Epithelial cell of alveolus of lung (primary cell): ENCODE results near the gene WDR83. TPM values are rescaled to one million over a fixed set of nuclear protein-coding genes. Genes with fewer than 3 reads are reported as not detected.

Experiments used
- total RNA-seq: library from RNA; depleted of rRNA; stranded (reverse); fragments of >200 nt; gene quantifications from 2 replicates; pipeline ENCODE4 v1.2.1, GENCODE V29; 2015

Gene WDR83, protein sequence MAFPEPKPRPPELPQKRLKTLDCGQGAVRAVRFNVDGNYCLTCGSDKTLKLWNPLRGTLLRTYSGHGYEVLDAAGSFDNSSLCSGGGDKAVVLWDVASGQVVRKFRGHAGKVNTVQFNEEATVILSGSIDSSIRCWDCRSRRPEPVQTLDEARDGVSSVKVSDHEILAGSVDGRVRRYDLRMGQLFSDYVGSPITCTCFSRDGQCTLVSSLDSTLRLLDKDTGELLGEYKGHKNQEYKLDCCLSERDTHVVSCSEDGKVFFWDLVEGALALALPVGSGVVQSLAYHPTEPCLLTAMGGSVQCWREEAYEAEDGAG
- total RNA-seq: 8.0 and 12.1 TPM in 2 replicates

DNA sequence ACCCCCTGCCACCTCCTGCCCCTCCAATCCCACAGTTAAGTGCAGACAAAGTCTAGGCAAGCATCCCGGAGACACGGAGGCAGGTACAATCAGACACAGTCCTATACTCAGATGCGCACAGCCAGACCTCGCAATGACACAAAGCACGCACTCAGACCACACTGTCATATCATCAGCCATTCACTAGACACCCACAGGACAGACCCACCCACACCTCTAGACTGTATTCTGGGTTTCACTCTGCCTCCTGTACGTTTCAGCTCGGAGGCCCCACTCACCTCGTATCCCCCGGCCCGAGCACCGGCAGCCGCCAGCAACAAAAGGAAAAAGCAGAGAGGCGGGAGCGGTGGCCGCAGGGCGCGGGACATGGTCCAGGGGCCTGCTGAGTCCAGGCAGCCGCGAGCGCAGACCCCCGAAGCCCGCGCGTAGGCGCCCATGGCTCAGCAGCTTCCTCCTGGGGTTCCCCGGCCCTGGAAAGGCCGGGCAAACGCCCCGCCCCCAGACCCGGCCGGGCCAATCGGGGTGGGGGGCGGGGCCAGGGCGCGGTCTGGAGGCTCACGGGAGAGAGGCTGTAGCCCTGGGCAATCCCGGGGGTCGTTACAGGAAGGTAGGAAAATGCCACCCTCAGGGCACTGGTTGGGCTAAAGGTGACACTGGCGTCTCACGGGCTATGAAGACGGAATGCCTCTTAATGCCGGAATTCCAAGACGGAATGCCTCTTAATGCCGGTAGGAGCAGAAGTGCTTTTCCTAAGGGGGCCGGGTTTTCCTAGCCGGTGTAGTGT, at the start of gene WDR83, which contains the start of gene MAN2B1:
TSS of gene WDR83 (plus strand) at position 543 of the 784 bp plus-strand sequence. CDS start 2,984 bp downstream, outside the sequence.
TSS of gene MAN2B1 (minus strand) at position 478 of the 784 bp plus-strand sequence. CDS start at position 437, 41 bp downstream.

DNA sequence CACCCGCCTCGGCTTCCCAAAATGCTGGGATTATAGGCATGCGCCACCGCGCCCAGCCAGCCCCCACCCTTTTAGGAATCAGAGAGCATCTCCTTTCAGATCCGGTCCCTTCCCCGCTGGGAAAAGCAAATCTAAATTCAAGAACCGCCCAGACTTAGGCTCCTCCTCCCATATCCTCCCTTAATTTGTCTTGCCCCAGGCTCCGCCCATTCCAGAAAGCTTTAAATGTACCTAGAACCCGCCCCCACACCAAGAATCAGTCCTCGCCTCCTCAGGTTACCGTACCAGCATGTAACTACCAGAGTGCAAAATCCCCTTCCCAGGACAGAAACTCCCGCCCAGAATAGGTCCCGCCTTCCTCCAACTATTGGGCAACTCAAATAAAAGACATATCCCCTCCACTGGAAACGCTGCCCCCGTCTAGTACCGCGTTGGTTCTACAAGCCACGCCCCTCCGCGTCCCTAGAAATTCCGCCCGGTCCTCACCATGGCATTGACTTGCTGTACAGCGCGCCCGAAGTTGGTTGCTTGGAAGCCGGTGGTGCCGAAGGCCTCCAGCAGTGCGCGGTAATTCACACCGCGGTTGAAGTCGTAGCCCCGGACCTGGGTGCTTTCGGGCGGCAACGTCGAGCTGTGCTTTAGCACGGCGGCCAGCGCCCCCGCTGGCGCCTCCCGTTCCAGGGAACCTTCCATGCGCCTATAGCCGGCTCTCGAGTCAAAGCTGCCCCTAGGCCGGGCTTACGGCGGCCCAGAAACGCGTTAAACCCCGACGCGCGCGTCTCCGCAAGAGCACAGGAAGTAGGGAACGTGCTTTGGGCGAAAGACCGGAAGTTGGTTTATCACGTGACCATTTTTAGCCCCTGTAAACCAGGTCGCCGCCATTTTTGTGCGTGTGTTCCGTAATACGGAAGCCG, 14.7 kb downstream of the WDR83 start, which contains the start of gene DHPS:
TSS of gene DHPS (minus strand) at position 807 of the 914 bp plus-strand sequence. CDS start at position 693, 114 bp downstream.

DNA sequence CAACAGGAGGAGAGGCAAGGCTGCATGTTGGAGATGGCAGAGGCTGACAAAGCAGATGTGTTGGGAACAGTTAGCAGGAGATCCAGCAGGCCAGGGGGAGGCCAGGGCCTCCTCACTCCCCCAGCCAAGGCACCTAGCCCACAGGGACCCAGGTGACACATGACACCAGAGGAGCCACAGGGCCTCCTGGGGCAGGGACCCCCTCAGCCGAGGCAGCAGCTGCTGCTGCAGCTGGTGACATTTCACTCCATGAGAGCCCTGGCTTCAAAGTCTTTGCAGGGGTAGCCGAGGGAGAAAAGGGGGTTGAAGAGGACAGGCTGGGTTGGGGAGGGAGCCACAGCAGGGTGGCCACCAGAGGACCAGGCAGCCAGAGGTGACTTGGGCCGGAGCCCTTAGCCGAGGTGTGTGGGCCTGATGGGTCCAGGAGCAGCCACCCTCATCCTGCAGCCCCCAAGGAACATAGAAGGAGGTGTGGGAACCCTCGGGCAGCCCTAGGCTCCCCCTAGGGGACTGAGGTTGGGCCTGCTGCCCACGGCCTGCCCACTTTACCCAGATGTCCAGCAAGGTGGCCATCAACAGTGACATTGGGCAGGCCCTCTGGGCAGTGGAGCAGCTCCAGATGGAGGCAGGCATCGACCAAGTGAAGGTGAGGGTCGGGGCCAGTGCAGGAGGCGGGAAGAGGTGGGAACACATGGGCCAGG, 21.0 kb downstream of the WDR83 start, which contains the start of gene GNG14:
TSS of gene GNG14 (plus strand) at position 503 of the 701 bp plus-strand sequence. CDS start at position 554, 51 bp downstream.

DNA sequence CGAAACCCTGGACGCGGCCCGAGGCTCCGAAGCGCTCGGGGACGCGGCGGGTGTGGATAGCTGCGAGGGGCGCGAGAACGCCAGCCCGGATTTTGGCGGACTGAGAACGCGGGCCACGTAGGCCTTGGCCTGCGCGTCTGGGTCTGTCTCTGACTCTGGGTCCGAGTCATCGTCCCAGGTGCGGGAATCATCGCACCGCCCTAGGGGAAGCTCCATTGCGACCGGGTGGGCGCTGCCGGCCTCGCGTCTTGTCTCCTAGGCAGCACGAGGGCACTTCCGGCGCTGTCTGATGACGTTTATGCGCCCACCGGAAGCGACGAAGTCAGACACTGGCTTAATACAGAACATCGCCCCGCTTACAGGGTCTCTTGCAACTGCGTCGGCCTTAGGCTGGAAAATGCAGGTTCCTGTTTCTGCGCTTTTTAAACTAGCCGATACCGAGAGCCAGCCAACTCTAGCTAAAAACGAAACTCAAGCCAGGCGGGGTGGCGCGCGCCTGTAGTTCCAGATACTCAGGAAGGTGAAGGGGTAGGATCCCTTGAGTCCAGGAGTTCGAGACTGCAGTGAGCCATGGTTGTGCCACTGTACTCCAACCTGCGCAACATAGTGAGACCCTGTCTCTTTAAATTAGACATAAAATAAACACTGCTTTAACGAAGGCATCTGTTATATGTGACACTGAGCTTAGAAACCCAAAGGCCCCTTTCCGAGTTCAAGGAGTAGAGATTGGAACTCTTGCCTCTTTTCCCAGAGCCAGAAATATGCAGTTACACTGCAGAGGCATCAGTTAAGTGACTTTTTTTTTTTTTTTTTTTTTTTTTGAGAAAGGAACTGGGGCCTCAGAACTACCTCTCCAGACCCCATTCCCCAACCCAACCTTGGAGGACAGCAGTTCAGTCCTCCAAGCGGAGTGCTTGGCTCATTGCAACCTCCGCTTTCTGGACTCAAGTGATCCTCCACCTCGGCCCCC, 30.0 kb downstream of the WDR83 start, which contains the start of gene FBXW9:
TSS of gene FBXW9 (minus strand) at position 266 of the 970 bp plus-strand sequence. CDS start at position 216, 50 bp downstream.

DNA sequence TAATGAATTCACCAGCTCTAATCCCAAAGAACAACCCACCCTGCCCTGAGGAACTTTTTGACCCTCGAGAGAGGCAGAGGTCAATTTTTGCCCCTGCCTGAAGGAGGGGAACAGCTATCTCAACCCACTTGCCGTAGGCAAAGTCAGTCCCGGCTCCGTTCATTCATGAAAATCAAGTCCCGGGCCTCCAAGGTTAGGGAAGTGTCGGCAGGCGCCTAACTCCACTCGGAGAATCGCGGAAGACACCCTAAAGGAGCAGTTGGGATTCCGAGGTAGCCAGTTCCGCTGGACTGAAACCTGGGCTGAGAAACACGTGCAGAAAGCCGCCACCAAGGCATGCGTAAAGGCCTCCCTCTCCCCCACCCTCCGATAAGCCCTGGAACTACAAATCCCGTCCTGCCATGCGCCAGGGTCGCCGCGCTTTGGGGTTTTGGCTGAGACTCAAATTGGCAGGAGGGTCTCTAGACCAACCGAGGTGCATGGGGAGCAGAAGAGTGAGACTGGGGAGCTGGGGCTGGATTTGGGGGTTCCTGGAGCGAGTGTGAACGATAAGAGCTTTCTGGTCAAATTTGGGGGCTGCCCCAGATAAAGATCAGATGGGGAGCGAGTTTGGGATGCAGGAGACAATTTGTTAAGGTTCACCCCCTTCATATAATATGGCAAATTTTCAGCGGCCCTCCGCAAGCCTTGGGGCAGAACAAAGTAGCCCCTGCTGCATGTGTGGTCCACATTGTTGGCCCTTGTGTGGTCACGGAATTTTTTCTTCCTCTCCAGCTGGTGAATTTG, 57.2 kb downstream of the WDR83 start, which contains the start of gene TNPO2:
TSS of gene TNPO2 (minus strand) at position 292 of the 786 bp plus-strand sequence. CDS start 2,955 bp downstream, outside the sequence.

Other genes starting within 250 kb of the WDR83 start
- 1.7 and 2.2 TPM in 2 replicates for gene ZNF443, start 225.8 kb upstream of the WDR83 start, total RNA-seq
- gene ZNF709, start 182.0 kb upstream of the WDR83 start, total RNA-seq: 0.91 and 2.0 TPM in 2 replicates
- gene ZNF564, start 115.3 kb upstream of the WDR83 start, total RNA-seq: 3.0 and 3.4 TPM in 2 replicates
- gene ZNF490, start 56.0 kb upstream of the WDR83 start, total RNA-seq: 4.1 and 15.3 TPM in 2 replicates
- 6.5 and 15.3 TPM in 2 replicates for gene ZNF791, start 55.9 kb upstream of the WDR83 start, total RNA-seq
- gene MAN2B1, start 65 bp upstream of the WDR83 start, total RNA-seq: 44.5 and 81.8 TPM in 2 replicates
- 62.4 and 124 TPM in 2 replicates for gene DHPS, start 15.1 kb downstream of the WDR83 start, total RNA-seq
- gene GNG14, start 21.2 kb downstream of the WDR83 start, total RNA-seq: not detected in 2 replicates
- gene FBXW9, start 29.8 kb downstream of the WDR83 start, total RNA-seq: 8.8 and 11.5 TPM in 2 replicates
- gene TNPO2, start 57.1 kb downstream of the WDR83 start, total RNA-seq: 34.3 and 47.7 TPM in 2 replicates
- 353 and 355 TPM in 2 replicates for gene TRIR, start 67.9 kb downstream of the WDR83 start, total RNA-seq
- 61.8 and 80.8 TPM in 2 replicates for gene GET3, start 70.7 kb downstream of the WDR83 start, total RNA-seq
- 1.8 TPM in 1 of 2 replicates, not detected in the other for gene BEST2, start 85.0 kb downstream of the WDR83 start, total RNA-seq
- gene HOOK2, start 108.7 kb downstream of the WDR83 start, total RNA-seq: 8.8 and 19.0 TPM in 2 replicates
- 398 and 481 TPM in 2 replicates for gene JUNB, start 124.7 kb downstream of the WDR83 start, total RNA-seq
- gene PRDX2, start 135.0 kb downstream of the WDR83 start, total RNA-seq: 454 and 460 TPM in 2 replicates
- gene THSD8, start 135.3 kb downstream of the WDR83 start, total RNA-seq: not detected in 2 replicates
- gene RNASEH2A, start 139.8 kb downstream of the WDR83 start, total RNA-seq: 13.5 and 45.0 TPM in 2 replicates
- not detected in 2 replicates for gene RTBDN, start 167.8 kb downstream of the WDR83 start, total RNA-seq
- gene MAST1, start 171.7 kb downstream of the WDR83 start, total RNA-seq: under 0.01 and 0.88 TPM in 2 replicates
- gene DNASE2, start 214.6 kb downstream of the WDR83 start, total RNA-seq: 26.4 and 55.3 TPM in 2 replicates
- not detected in 2 replicates for gene KLF1, start 220.4 kb downstream of the WDR83 start, total RNA-seq
- 22.6 and 40.1 TPM in 2 replicates for gene GCDH, start 224.4 kb downstream of the WDR83 start, total RNA-seq